Measurements from ENCODE around the gene RGN. TPM values are rescaled to one million over a fixed set of nuclear protein-coding genes. Genes with fewer than 3 reads are reported as not detected.
A peak's percentile ranks its signal among the peaks of the same experiment; 100 is the strongest.

Gene RGN
- total and polyA plus RNA-seq, 2 donors (not counting 3 experiments of a cell fraction or from before 2014, with no cell fraction given), result 0.58 to 0.73 TPM

DNA sequence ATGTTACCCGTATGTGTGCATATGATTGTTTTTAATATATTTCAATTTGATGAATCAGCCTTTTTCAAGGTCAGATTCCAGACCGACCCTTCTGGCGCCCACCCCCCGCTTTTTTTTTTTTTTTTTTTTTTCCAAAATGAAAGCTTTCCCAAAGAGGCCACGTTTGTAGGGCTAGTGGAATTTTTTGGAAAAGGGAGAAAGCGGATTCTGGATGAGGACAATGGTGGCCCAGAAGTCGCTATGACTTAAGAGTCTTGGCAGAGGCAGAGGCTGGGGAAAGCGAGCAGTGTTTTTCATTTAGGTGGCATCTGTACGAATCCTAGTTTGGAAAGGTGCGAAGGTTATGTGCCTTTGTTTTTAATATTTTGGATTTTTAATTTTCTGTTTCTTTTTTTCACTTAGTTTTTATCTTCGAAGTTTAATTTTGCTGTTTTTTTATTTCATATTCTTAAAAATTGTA is 51.7 kb downstream of the RGN start:
- Histone ChIP-seq H3K36me3 (ENCODE audit: control insufficient read depth in 2 of 2, extremely low read depth in 1 of 2, insufficient read depth in 2 of 2, low read length in 2 of 2) (no peaks in the 10 kb centered on the region), H3K27ac (ENCODE audit: insufficient read depth, low read depth, low read length) (peak overlapping the region; percentile 29), H3K9me1 (replicated peaks; ENCODE audit: control insufficient read depth, extremely low read depth, insufficient read depth, low read length) (no peaks in the 10 kb centered on the region), H2AFZ (ENCODE audit: low read depth, low read length) (peak overlapping the region; percentile 38), H3K4me1 (ENCODE audit: control insufficient read depth, extremely low read depth, insufficient read depth, low read length) (no peaks in the 10 kb centered on the region), H3K4me2 (ENCODE audit: insufficient read depth, low read length) (peak overlapping the region; percentile 82), H3K9me3 (replicated peaks; ENCODE audit: control insufficient read depth, insufficient read depth, low read length) (no peaks in the 10 kb centered on the region), H3K9ac (replicated peaks; ENCODE audit: extremely low read depth, insufficient read depth, low read length) (peak overlapping the region; percentile 70), H4K20me1 (replicated peaks; ENCODE audit: control insufficient read depth, extremely low read depth, insufficient read depth, low read length) (no peaks in the 10 kb centered on the region), H3K79me2 (ENCODE audit: control insufficient read depth, insufficient read depth, low read length) (no peaks in the 10 kb centered on the region), H3K4me3 (replicated peaks in 1 of 3; ENCODE audit: insufficient read depth in 1 of 3, low read depth in 1 of 3, low read length in 3 of 3) (peak overlapping the region; percentile 23 to 91 (median 62)), H3K27me3 (ENCODE audit: control insufficient read depth in 2 of 2, insufficient read depth in 2 of 2, low read length in 2 of 2) (no peaks in the 10 kb centered on the region)
- intact Hi-C loops (cut with micrococcal nuclease), result loop anchor here (1.0 kb wide), 1 partner anchor 15 kb away; the partner anchor contains the start of gene RBM10
- DNase-seq (ENCODE audit: low read depth, low spot score), result peak; percentile 5
- no TSS peak for BruUV-seq (replicated peaks)
- CTCF ChIA-PET, result interaction anchor here (0.7 to 1.1 kb wide), 2 partner anchors 15 to 95 kb away, joined by 3 to 5 read pairs; partner anchors contain the start of genes NDUFB11 and RBM10
- TF ChIP-seq FOS (IDR thresholded peaks at IDR 0.05; ENCODE audit: borderline replicate concordance, insufficient read depth, low read length), result no peak
- no peak for TF ChIP-seq POLR2A (IDR thresholded peaks at IDR 0.05; ENCODE audit: low read depth, low read length)
- no peak for TF ChIP-seq EZH2 (IDR thresholded peaks at IDR 0.05; ENCODE audit: borderline replicate concordance, low read depth, low read length, severe bottlenecking)
- no peak for TF ChIP-seq JUN (IDR thresholded peaks at IDR 0.05; ENCODE audit: borderline replicate concordance, insufficient read depth, insufficient read length, low read depth)
- TF ChIP-seq, protein P1, sequence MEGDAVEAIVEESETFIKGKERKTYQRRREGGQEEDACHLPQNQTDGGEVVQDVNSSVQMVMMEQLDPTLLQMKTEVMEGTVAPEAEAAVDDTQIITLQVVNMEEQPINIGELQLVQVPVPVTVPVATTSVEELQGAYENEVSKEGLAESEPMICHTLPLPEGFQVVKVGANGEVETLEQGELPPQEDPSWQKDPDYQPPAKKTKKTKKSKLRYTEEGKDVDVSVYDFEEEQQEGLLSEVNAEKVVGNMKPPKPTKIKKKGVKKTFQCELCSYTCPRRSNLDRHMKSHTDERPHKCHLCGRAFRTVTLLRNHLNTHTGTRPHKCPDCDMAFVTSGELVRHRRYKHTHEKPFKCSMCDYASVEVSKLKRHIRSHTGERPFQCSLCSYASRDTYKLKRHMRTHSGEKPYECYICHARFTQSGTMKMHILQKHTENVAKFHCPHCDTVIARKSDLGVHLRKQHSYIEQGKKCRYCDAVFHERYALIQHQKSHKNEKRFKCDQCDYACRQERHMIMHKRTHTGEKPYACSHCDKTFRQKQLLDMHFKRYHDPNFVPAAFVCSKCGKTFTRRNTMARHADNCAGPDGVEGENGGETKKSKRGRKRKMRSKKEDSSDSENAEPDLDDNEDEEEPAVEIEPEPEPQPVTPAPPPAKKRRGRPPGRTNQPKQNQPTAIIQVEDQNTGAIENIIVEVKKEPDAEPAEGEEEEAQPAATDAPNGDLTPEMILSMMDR (IDR thresholded peaks at IDR 0.05; ENCODE audit: extremely low read depth in 1 of 2, insufficient read depth in 1 of 2, low read depth in 1 of 2, low read length in 2 of 2), result no peak
- no peak for TF ChIP-seq POLR2AphosphoS5 (IDR thresholded peaks at IDR 0.05; ENCODE audit: insufficient read depth, low read depth, low read length)
- TF ChIP-seq GATA2 (IDR thresholded peaks at IDR 0.05; ENCODE audit: insufficient read depth, insufficient read length, low read depth, low read length), result no peak
- TF ChIP-seq, protein P2, sequence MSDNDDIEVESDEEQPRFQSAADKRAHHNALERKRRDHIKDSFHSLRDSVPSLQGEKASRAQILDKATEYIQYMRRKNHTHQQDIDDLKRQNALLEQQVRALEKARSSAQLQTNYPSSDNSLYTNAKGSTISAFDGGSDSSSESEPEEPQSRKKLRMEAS (IDR thresholded peaks at IDR 0.05; ENCODE audit: insufficient read depth, insufficient read length), result no peak
- TF ChIP-seq MYC (IDR thresholded peaks at IDR 0.05; ENCODE audit: low read depth, low read length), result no peak
- dilution Hi-C loops (cut with MboI; ENCODE audit: extremely low pct_ligation_motif_present, low sequenced_read_pairs), result no loop called here
- POLR2A ChIA-PET, result no interaction called here
- no peak for FAIRE-seq
